Upper lobe of left lung (tissue), 4 donors: Measurements from ENCODE around the gene MAPK13.

ENCODE experiments used
- CTCF ChIP-seq, 6 experiments: fragments of 450-650 bp in 4 of 6; fragments of 200-600 bp in 2 of 6; sonication (generic) in 2 of 6; IDR thresholded peaks; one replicate each; pipeline ENCODE4 v1.5.1; 2016 to 2019; ENCODE audit warnings: antibody characterized with exemption in 6 of 6
- EP300 ChIP-seq, 4 donors: sonication (generic); formaldehyde crosslinking; IDR thresholded peaks; one replicate each; pipeline ENCODE4 v1.5.1; 2017; ENCODE audit warnings: antibody characterized with exemption in 4 of 4, control low read depth in 2 of 4
- POLR2A ChIP-seq, 4 donors: fragments of 450-650 bp; IDR thresholded peaks; one replicate each; pipeline ENCODE4 v1.5.1; 2016 to 2017; ENCODE audit warnings: antibody characterized with exemption in 4 of 4, mild to moderate bottlenecking in 2 of 4

GRCh38 chr6:36147294-36147693, 17.0 kb downstream of the MAPK13 start:
- TF ChIP-seq CTCF (IDR thresholded peaks at IDR 0.05) (no peak), POLR2A (IDR thresholded peaks at IDR 0.05) (no peak), EP300 (IDR thresholded peaks at IDR 0.05) (no peak)
